Measurements from ENCODE around the gene DDC.

- TF ChIP-seq CTCF (IDR thresholded peaks at IDR 0.05): no peak
- TF ChIP-seq POLR2A (IDR thresholded peaks at IDR 0.05): no peak
Observed at GRCh38 chr7:50449501-50449880, 115.7 kb downstream of the DDC start.

Measured in esophagus squamous epithelium (tissue), 4 donors.